SIG-M5 treated with dmso at 0.1 percent for 504 hours (cell line): ENCODE data around the gene ZNF35.

ENCODE experiments used
- DNase-seq: peaks from one replicate; lab custom pipeline; 2025; ENCODE audit not compliant: unreplicated experiment; lab: John Stamatoyannopoulos, UW

The ZNF35 gene

DNA sequence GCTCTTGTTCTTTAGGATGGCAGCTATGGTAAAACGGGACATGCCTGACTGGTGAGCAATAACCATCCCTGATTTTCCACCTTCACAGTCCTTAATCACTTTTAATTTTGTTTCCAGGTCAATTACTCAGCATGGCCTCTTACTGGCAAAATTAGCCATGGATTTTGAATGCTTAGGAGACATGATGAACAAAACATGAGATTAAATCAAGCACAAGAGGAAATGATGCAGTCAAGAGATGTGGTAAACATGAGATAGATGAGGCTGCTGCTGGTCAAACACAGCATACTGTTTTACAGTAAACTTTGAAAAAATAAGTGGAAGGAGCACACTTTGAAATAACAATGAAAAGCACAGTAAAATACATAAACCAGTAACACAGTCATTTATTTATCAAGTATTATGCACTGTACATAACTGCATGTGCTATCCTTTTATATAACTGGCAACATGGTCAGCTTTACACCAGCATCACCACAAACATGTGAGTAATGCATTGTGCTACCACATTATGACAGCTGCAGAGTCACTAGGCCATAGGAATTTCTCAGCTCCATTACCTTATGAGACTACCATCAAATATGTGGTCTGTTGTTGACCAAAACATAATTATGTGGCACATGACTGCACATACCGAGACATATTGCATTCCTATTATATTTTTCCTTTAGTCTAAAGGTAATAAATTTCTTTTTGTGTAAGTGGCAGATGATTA, 33.8 kb downstream of the ZNF35 start:
- DNase-seq: no peak

DNA sequence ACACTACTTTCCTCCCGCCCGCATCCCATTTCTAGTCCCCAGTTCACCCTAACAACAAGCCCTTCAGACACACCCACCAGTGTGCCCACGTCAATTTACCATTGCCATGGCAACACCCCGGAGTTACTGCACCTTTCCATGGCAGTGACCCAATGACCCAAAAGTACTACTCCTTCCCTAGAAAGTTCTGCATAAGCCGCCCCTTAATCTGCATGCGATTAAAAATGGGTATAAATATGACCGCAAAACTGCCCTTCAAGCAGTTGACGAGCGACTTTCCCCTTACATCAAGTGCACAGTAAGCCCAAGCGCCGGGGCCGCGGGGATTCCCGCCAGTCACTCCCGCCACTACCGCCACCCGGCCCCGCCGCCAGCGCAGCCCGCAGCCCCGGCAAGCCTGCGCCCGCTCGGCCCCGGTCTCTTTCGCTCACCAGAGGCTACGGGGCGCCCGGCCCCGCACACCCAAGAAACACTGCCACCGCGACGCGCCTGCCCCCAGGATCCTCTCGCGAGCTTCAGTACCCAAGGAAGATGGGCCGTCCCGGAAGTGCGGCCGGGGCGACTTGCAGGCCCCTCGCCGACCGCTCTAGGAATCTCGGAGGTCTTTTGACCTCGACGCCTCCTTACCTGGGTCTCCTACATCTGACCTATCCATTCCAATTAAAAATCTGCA, 36.7 kb downstream of the ZNF35 start:
- DNase-seq: no peak

DNA sequence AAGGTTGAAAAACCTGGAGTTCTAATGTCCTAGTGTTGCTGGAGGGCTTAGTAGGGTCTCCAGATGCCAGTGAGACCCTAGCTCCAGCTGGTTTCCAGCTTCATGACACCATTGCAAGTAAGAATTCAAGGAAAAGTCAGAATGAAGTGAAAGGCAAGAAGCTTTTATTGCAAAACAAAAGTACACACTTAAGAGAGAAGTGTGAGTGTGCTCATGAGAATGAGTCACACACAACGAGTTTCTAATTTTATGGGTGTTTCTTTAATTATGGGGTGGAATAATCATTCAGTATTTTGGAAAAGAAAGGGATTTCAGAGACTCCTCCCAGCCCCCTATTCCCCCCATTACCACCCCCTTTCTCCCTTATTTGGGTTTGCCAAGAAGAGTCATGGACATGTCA, 39.4 kb downstream of the ZNF35 start:
- DNase-seq: no peak
